ENCODE measurements around the gene SLC16A10.
"Not testable (repeated sequence)": the region's sequence is repeated elsewhere in the genome, so short reads cannot be mapped to it uniquely, and the experiment has no call there.

The SLC16A10 gene

GRCh38 chr6:111087871-111088667, 766 bp downstream of the SLC16A10 start:
- no peak for DNase-seq (ENCODE audit: low spot score)

GRCh38 chr6:111088668-111089003, 1.3 kb downstream of the SLC16A10 start:
- DNase-seq (ENCODE audit: low spot score) = no peak

- DNase-seq (ENCODE audit: low spot score) = no peak
These were observed 3.5 kb downstream of the SLC16A10 start for GRCh38 chr6:111090766-111091165.

- no peak for DNase-seq (ENCODE audit: low spot score)
These were observed 4.7 kb downstream of the SLC16A10 start for GRCh38 chr6:111091987-111092386.

- not testable (repeated sequence) for DNase-seq (ENCODE audit: low spot score)
These were observed 8.2 kb downstream of the SLC16A10 start for GRCh38 chr6:111095488-111095887.

- no peak for DNase-seq (ENCODE audit: low spot score)
These were observed 8.9 kb downstream of the SLC16A10 start for GRCh38 chr6:111096246-111096645.

- DNase-seq (ENCODE audit: low spot score) = no peak
These were observed 11.3 kb downstream of the SLC16A10 start for GRCh38 chr6:111098597-111098996.

GRCh38 chr6:111101987-111102386, 14.7 kb downstream of the SLC16A10 start:
- no peak for DNase-seq (ENCODE audit: low spot score)

- peak; percentile 69 for DNase-seq (ENCODE audit: low spot score)
These were observed 18.3 kb downstream of the SLC16A10 start for GRCh38 chr6:111105578-111105977.

GRCh38 chr6:111107589-111107988, 20.3 kb downstream of the SLC16A10 start:
- DNase-seq (ENCODE audit: low spot score) = no peak

GRCh38 chr6:111110036-111110435, 22.7 kb downstream of the SLC16A10 start:
- no peak for DNase-seq (ENCODE audit: low spot score)

- no peak for DNase-seq (ENCODE audit: low spot score)
These were observed 26.2 kb downstream of the SLC16A10 start for GRCh38 chr6:111113336-111114086.

GRCh38 chr6:111114087-111114443, 26.8 kb downstream of the SLC16A10 start:
- DNase-seq (ENCODE audit: low spot score) = no peak

- no peak for DNase-seq (ENCODE audit: low spot score)
These were observed 27.2 kb downstream of the SLC16A10 start for GRCh38 chr6:111114482-111114881.

- no peak for DNase-seq (ENCODE audit: low spot score)
These were observed 31.5 kb downstream of the SLC16A10 start for GRCh38 chr6:111118826-111119225.

GRCh38 chr6:111119571-111120329, 32.4 kb downstream of the SLC16A10 start:
- no peak for DNase-seq (ENCODE audit: low spot score)

GRCh38 chr6:111121789-111122350, 34.6 kb downstream of the SLC16A10 start:
- no peak for DNase-seq (ENCODE audit: low spot score)

- DNase-seq (ENCODE audit: low spot score) = no peak
These were observed 35.4 kb downstream of the SLC16A10 start for GRCh38 chr6:111122458-111123286.

- DNase-seq (ENCODE audit: low spot score) = no peak
These were observed 37.1 kb downstream of the SLC16A10 start for GRCh38 chr6:111124406-111124805.

GRCh38 chr6:111129013-111129412, 41.7 kb downstream of the SLC16A10 start:
- no peak for DNase-seq (ENCODE audit: low spot score)

GRCh38 chr6:111131018-111131417, 43.7 kb downstream of the SLC16A10 start:
- DNase-seq (ENCODE audit: low spot score) = not testable (repeated sequence)

GRCh38 chr6:111132669-111133068, 45.4 kb downstream of the SLC16A10 start:
- not testable (repeated sequence) for DNase-seq (ENCODE audit: low spot score)

Data from hematopoietic multipotent progenitor cell treated with erythropoietin and hydrocortisone succinate and interleukin-3 and kit ligand, for 15 days (in vitro differentiated cells).